Testis (tissue), 2 donors: ENCODE results near the gene SLC35G3.

Experiments
- POLR2A ChIP-seq: fragments of 450-650 bp; IDR thresholded peaks from one replicate; pipeline ENCODE4 v1.6.1; 2017; ENCODE audit warnings: antibody characterized with exemption, mild to moderate bottlenecking, moderate library complexity
- TF ChIP-seq, protein P1 (sequence below), 3 experiments: fragments of 450-650 bp in 2 of 3; fragments of 200-600 bp in 1 of 3; sonication (generic) in 1 of 3; IDR thresholded peaks; one replicate each; pipeline ENCODE4 v1.5.1; 2016 to 2019; ENCODE audit warnings: antibody characterized with exemption in 3 of 3, mild to moderate bottlenecking in 2 of 3, moderate library complexity in 1 of 3

DNA sequence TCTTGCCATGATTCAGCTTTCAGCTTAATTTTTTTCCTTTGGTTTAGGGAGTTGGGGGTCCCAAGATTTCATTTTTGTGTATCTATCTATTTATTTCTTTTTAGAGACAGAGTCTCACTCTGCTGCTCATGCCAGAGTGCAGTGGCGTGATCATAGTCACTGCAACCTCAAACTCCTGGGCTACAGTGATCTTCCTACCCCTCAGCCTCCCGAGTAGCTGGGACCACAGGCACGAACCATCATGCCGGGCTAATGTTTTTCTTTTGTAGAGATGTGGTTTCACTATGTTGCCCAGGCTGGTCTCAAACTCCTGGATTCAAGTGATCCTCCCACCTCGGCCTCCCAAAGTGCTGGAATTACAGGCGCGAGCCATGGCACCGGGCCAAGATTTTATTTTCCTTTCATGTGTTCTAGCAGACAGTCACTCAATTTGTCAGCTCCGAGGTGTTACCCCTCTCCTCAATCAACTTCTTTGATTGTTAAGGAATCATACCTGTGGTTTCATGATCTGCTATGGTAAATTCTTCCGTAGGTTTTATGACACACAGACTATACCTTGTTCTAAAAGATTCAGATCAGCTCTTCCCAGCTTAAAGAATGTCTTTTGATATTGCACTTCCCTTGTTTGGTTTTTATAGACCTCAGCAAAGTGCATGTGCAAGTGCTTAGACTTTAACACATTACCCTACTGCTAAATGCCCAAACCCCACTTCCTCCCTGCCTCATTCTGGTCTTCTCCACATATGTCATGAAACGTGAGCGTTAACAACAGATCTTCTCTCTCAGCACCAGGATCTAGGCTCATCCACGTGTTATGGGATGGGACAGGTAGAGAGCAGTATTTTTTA, 33.6 kb downstream of the SLC35G3 start:
- TF ChIP-seq, protein P1, sequence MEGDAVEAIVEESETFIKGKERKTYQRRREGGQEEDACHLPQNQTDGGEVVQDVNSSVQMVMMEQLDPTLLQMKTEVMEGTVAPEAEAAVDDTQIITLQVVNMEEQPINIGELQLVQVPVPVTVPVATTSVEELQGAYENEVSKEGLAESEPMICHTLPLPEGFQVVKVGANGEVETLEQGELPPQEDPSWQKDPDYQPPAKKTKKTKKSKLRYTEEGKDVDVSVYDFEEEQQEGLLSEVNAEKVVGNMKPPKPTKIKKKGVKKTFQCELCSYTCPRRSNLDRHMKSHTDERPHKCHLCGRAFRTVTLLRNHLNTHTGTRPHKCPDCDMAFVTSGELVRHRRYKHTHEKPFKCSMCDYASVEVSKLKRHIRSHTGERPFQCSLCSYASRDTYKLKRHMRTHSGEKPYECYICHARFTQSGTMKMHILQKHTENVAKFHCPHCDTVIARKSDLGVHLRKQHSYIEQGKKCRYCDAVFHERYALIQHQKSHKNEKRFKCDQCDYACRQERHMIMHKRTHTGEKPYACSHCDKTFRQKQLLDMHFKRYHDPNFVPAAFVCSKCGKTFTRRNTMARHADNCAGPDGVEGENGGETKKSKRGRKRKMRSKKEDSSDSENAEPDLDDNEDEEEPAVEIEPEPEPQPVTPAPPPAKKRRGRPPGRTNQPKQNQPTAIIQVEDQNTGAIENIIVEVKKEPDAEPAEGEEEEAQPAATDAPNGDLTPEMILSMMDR (IDR thresholded peaks at IDR 0.05), result no peak
- TF ChIP-seq POLR2A, result no peak
